Measurements from ENCODE around the gene KIF5A.

DNA sequence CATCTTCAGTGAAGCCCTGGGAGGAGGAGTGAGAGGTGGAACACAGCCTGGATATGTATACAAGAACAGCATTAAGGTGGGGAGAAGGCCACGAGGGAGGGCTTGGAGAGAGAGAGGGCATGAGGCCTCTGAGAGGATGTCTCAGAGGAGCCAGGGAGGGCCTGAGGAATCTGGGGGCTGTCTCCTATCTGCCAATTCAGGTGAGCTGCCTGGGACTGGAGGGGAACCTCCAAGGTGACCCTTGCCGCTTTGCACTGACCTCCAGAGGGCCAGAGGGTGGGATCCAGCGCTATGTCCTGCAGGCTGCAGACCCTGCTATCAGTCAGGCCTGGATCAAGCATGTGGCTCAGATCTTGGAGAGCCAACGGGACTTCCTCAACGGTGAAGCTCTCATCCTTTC, 65.8 kb downstream of the KIF5A start:
- TF ChIP-seq, protein P1, sequence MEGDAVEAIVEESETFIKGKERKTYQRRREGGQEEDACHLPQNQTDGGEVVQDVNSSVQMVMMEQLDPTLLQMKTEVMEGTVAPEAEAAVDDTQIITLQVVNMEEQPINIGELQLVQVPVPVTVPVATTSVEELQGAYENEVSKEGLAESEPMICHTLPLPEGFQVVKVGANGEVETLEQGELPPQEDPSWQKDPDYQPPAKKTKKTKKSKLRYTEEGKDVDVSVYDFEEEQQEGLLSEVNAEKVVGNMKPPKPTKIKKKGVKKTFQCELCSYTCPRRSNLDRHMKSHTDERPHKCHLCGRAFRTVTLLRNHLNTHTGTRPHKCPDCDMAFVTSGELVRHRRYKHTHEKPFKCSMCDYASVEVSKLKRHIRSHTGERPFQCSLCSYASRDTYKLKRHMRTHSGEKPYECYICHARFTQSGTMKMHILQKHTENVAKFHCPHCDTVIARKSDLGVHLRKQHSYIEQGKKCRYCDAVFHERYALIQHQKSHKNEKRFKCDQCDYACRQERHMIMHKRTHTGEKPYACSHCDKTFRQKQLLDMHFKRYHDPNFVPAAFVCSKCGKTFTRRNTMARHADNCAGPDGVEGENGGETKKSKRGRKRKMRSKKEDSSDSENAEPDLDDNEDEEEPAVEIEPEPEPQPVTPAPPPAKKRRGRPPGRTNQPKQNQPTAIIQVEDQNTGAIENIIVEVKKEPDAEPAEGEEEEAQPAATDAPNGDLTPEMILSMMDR (IDR thresholded peaks at IDR 0.05): no peak
- TF ChIP-seq POLR2A (IDR thresholded peaks at IDR 0.05; ENCODE audit: low read depth): no peak
- TF ChIP-seq EP300 (IDR thresholded peaks at IDR 0.05): no peak

Measured in esophagus muscularis mucosa (tissue), 4 donors.